Endometrium (tissue), 2 donors: Measurements from ENCODE around the gene CRYGN.

Experiments
- FAIRE-seq: peaks from 2 replicates; lab custom pipeline; 2012; peaks lifted over from hg19 to GRCh38; lab: Jason Lieb, UNC
- donor health status: control.
- donor health status: control.

CRYGN gene

GRCh38 chr7:151426904-151427704, 12.8 kb downstream of the CRYGN start:
- FAIRE-seq, result no peak

- peak; percentile 8 for FAIRE-seq
Measured at GRCh38 chr7:151426441-151426903, 13.5 kb downstream of the CRYGN start.

GRCh38 chr7:151425670-151426440, 14.1 kb downstream of the CRYGN start:
- FAIRE-seq, result peak; percentile 85

- FAIRE-seq, result no peak
Measured at GRCh38 chr7:151424799-151425198, 15.1 kb downstream of the CRYGN start.

- FAIRE-seq, result no peak
Measured at GRCh38 chr7:151423936-151424335, 16.0 kb downstream of the CRYGN start.

- FAIRE-seq, result no peak
Measured at GRCh38 chr7:151423226-151423625, 16.7 kb downstream of the CRYGN start.

- FAIRE-seq, result no peak
Measured at GRCh38 chr7:151422212-151422611, 17.7 kb downstream of the CRYGN start.

GRCh38 chr7:151420144-151420543, 19.8 kb downstream of the CRYGN start:
- no peak for FAIRE-seq

- FAIRE-seq, result no peak
Measured at GRCh38 chr7:151416941-151417315, 23.0 kb downstream of the CRYGN start.

GRCh38 chr7:151416112-151416940, 23.6 kb downstream of the CRYGN start:
- no peak for FAIRE-seq

GRCh38 chr7:151415375-151416105, 24.4 kb downstream of the CRYGN start:
- no peak for FAIRE-seq

GRCh38 chr7:151413241-151413640, 26.7 kb downstream of the CRYGN start:
- no peak for FAIRE-seq

- no peak for FAIRE-seq
Measured at GRCh38 chr7:151412318-151412717, 27.6 kb downstream of the CRYGN start.

- FAIRE-seq, result no peak
Measured at GRCh38 chr7:151411551-151411950, 28.4 kb downstream of the CRYGN start.

GRCh38 chr7:151410405-151411390, 29.2 kb downstream of the CRYGN start:
- no peak for FAIRE-seq

GRCh38 chr7:151409667-151410404, 30.1 kb downstream of the CRYGN start, which contains the start of gene WDR86:
Gene WDR86 (minus strand): TSS chr7:151410038. CDS start chr7:151409589, 449 bp downstream.
- FAIRE-seq, result no peak

- no peak for FAIRE-seq
Measured at GRCh38 chr7:151408839-151409666, 30.9 kb downstream of the CRYGN start.

GRCh38 chr7:151408498-151408838, 31.5 kb downstream of the CRYGN start:
- no peak for FAIRE-seq
